ENCODE results near the gene LRRC23.
"Not testable (repeated sequence)": the region's sequence is repeated elsewhere in the genome, so short reads cannot be mapped to it uniquely, and the experiment has no call there.

The LRRC23 gene

DNA sequence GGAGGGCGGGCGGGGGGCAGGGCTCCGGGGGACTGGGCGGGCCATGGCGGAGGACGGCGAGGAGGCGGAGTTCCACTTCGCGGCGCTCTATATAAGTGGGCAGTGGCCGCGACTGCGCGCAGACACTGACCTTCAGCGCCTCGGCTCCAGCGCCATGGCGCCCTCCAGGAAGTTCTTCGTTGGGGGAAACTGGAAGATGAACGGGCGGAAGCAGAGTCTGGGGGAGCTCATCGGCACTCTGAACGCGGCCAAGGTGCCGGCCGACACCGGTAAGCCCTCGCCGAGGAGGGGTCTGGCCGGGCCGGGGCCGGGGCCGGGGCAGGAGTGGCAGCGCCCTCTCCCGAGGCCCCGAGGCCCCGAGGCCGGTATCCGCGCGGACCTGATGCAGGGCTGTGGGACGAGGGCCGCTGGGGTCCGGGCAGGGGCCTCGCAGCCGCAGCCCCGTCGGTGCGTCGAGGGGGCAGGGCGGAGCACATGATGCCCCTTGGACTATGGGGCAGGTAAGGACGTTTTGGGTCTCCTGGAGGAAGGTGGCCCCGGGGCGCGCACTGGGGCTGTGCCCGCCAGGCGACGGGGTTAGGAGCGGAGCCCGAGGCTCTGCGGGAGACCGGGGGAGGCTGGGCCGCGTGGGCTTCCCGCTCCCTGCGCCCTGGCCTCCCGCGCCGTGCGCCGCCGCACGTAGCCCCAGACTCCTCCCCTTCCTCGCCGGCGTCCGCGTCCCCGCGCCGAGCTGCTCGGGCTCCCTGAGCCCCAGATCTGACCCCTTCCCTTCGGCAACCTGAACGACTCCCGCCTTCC is 37.0 kb upstream of the LRRC23 start, which contains the start of gene TPI1:
TSS of gene TPI1 (plus strand) at position 119 of the 798 bp plus-strand sequence. CDS start at position 155, 36 bp downstream.
- H3K4me3 ChIP-seq (ENCODE audit: low read depth, low read length) = peak within 1 kb of the TSS; percentile 86
- TF ChIP-seq CTCF (IDR thresholded peaks at IDR 0.05; ENCODE audit: low read depth, low read length, missing control alignments) = no peak
- in situ Hi-C loops (cut with HindIII; ENCODE audit: low pct_ligation_motif_present, low sequenced_read_pairs) = no loop called here
- peaks cover 45% of the 10 kb centered on the region for H3K36me3 ChIP-seq (replicated peaks)
- DNase-seq = peak; percentile 65
- H3K27me3 ChIP-seq (replicated peaks) = no peaks in the 10 kb centered on the region
- peak within 1 kb of the TSS; percentile 49 for H3K27ac ChIP-seq

DNA sequence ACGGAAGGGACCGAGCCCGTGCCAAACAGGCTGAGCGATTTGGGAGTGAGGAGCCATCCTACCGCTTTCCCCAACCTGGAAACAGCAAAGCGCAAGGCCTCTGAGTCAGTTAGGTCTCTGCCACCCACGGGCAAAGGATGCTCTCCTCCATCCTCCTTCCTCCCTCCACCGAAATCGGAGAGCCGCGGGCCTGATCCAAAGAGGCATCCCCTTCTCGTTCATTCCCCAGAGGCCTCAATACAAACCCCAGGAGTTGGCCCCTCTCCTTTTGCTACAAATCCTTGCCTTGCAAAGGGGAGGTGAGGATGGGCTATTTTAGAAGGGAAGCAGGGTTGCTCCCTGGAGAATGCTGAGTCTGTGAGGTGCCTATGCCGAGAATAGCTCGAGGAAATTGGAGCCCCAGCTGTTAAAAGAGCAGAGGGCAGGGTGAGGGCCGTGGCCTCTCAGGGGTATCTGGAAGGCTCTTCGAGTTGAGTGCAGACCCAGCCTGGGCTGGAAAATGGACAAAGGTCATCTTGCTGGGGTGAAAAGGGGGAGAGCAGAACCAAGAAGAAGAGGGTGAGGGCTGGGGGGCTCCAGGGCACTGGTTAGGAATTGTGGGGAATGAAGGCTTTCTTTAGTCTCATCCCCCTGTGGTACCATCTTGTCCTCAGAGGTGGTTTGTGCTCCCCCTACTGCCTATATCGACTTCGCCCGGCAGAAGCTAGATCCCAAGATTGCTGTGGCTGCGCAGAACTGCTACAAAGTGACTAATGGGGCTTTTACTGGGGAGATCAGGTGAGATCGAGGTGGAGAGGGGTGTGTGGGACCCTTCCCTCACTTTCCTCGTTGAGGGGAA is 36.2 kb upstream of the LRRC23 start:
- peak overlapping the region; percentile 86 for H3K4me3 ChIP-seq (ENCODE audit: low read depth, low read length)
- in situ Hi-C loops (cut with HindIII; ENCODE audit: low pct_ligation_motif_present, low sequenced_read_pairs) = no loop called here
- H3K27me3 ChIP-seq (replicated peaks) = no peaks in the 10 kb centered on the region
- peak; percentile 47 for TF ChIP-seq CTCF (IDR thresholded peaks at IDR 0.05; ENCODE audit: low read depth, low read length, missing control alignments)
- peak overlapping the region; percentile 49 for H3K27ac ChIP-seq
- no peak for DNase-seq
- H3K36me3 ChIP-seq (replicated peaks) = peaks cover 37% of the 10 kb centered on the region

DNA sequence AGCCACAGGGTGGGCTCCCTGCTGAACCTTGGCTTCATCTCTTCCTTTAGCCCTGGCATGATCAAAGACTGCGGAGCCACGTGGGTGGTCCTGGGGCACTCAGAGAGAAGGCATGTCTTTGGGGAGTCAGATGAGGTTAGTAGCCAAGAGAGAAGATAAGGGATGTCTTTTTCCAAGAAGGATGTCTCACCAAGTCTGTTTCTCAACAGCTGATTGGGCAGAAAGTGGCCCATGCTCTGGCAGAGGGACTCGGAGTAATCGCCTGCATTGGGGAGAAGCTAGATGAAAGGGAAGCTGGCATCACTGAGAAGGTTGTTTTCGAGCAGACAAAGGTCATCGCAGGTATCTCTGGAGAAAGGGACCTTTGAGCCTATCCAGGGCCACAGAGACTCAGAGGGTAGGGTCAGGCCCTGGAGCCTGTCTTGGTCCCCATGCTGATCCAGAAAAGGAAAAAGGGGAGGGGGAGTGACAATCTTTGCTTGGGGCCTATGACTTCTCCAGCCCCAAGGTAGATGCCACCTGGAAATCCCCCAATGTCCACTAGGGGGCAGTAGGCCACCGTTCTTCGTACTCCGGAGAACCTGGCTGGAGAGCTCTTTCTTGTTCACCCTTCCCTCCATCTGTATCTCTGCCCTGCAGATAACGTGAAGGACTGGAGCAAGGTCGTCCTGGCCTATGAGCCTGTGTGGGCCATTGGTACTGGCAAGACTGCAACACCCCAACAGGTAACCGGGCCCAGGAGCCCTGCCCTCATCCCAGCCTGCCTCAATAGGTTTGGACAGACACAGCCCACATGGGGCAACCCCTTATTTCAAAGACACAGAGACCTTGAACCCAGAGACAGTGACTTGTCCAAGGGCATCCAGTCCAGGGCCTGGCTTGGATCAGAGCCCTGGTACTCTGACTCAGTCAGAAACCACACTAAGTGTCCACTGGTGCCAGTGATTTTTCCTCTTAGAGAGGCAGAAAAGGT is 35.3 kb upstream of the LRRC23 start:
- Histone ChIP-seq H3K27me3 (replicated peaks) (no peaks in the 10 kb centered on the region), H3K36me3 (replicated peaks) (peaks cover 30% of the 10 kb centered on the region), H3K4me3 (ENCODE audit: low read depth, low read length) (peak overlapping the region; percentile 86), H3K27ac (no peak overlapping the region)
- DNase-seq = peak; percentile 60
- TF ChIP-seq CTCF (IDR thresholded peaks at IDR 0.05; ENCODE audit: low read depth, low read length, missing control alignments) = peak; percentile 91
- in situ Hi-C loops (cut with HindIII; ENCODE audit: low pct_ligation_motif_present, low sequenced_read_pairs) = no loop called here

GRCh38 chr12:6870304-6870703 is 34.3 kb upstream of the LRRC23 start:
- H3K4me3 ChIP-seq (ENCODE audit: low read depth, low read length); H3K27me3 ChIP-seq (replicated peaks); DNase-seq; H3K27ac ChIP-seq; in situ Hi-C loops (cut with HindIII; ENCODE audit: low pct_ligation_motif_present, low sequenced_read_pairs): not testable (repeated sequence)
- peaks cover 24% of the 10 kb centered on the region for H3K36me3 ChIP-seq (replicated peaks)

- Histone ChIP-seq H3K4me3 (ENCODE audit: low read depth, low read length) (peak overlapping the region; percentile 84), H3K36me3 (replicated peaks) (peaks cover 21% of the 10 kb centered on the region), H3K27ac (no peak overlapping the region), H3K27me3 (replicated peaks) (no peaks in the 10 kb centered on the region)
- no peak for TF ChIP-seq CTCF (IDR thresholded peaks at IDR 0.05; ENCODE audit: low read depth, low read length, missing control alignments)
- in situ Hi-C loops (cut with HindIII; ENCODE audit: low pct_ligation_motif_present, low sequenced_read_pairs) = no loop called here
- DNase-seq = no peak
Observed at GRCh38 chr12:6871052-6871957, 33.3 kb upstream of the LRRC23 start.

Data from brain microvascular endothelial cell (primary cell).